Neutrophil (primary cell): Measurements from ENCODE around the gene NIPA2.

Experiments
- H3K27ac ChIP-seq: fragments of 200-600 bp; sonication (generic); 2 replicates; pipeline ENCODE4 v1.5.1; 2016; ENCODE audit warnings: mild to moderate bottlenecking, moderate library complexity
- H3K27me3 ChIP-seq: fragments of 200-600 bp; sonication (generic); 2 replicates; pipeline ENCODE4 v1.6.0; 2016; ENCODE audit warnings: mild to moderate bottlenecking
- H3K36me3 ChIP-seq: fragments of 200-600 bp; sonication (generic); 2 replicates; pipeline ENCODE4 v1.5.1; 2017
- H3K4me1 ChIP-seq, 2 experiments: fragments of 200-600 bp in 1 of 2; sonication (generic) in 1 of 2; 1 replicate in 1 of 2; 2 replicates in 1 of 2; pipeline versions ENCODE4 v1.5.1 to v1.6.1; 2013 to 2016; ENCODE audit warnings: low read depth in 1 of 2, low read length in 1 of 2, mild to moderate bottlenecking in 1 of 2, moderate library complexity in 1 of 2; ENCODE audit not compliant: control insufficient read depth in 1 of 2, insufficient read depth in 1 of 2
- H3K4me3 ChIP-seq, 2 experiments: fragments of 200-600 bp in 1 of 2; sonication (generic) in 1 of 2; 1 replicate in 1 of 2; 2 replicates in 1 of 2; pipeline ENCODE4 v1.5.1; 2013 to 2016; ENCODE audit warnings: low read depth in 1 of 2, low read length in 1 of 2, mild to moderate bottlenecking in 1 of 2, moderate library complexity in 1 of 2
- H3K9me3 ChIP-seq: fragments of 200-600 bp; sonication (generic); 2 replicates; pipeline ENCODE4 v1.5.1; 2016
- CTCF ChIP-seq: fragments of 200-600 bp; sonication (generic); IDR thresholded peaks from 2 replicates; pipeline ENCODE4 v1.5.1; 2016; ENCODE audit warnings: antibody characterized with exemption

The NIPA2 gene

GRCh38 chr15:22893881-22894280, 55.4 kb downstream of the NIPA2 start:
- Histone ChIP-seq H3K9me3 (no peaks in the 10 kb centered on the region), H3K4me3 (no peak overlapping the region), H3K27ac (no peak overlapping the region), H3K27me3 (no peaks in the 10 kb centered on the region), H3K4me1 (no peaks in the 10 kb centered on the region), H3K36me3 (no peaks in the 10 kb centered on the region)
- no peak for TF ChIP-seq CTCF

- Histone ChIP-seq H3K4me3 (no peak overlapping the region), H3K9me3 (no peaks in the 10 kb centered on the region), H3K36me3 (no peaks in the 10 kb centered on the region), H3K27me3 (no peaks in the 10 kb centered on the region), H3K27ac (no peak overlapping the region), H3K4me1 (no peaks in the 10 kb centered on the region)
- TF ChIP-seq CTCF, result no peak
These were observed 57.2 kb downstream of the NIPA2 start for GRCh38 chr15:22895465-22896190.

- TF ChIP-seq CTCF, result no peak
- Histone ChIP-seq H3K9me3 (no peaks in the 10 kb centered on the region), H3K36me3 (no peaks in the 10 kb centered on the region), H3K4me1 (no peaks in the 10 kb centered on the region), H3K4me3 (no peak overlapping the region), H3K27me3 (no peaks in the 10 kb centered on the region), H3K27ac (no peak overlapping the region)
These were observed 63.6 kb downstream of the NIPA2 start for GRCh38 chr15:22902046-22902445.

GRCh38 chr15:22902578-22902977, 64.1 kb downstream of the NIPA2 start:
- no peak overlapping the region for H3K27ac ChIP-seq
- no peak for TF ChIP-seq CTCF
- H3K4me1 ChIP-seq, result no peaks in the 10 kb centered on the region
- no peak overlapping the region for H3K4me3 ChIP-seq
- no peaks in the 10 kb centered on the region for H3K9me3 ChIP-seq
- H3K27me3 ChIP-seq, result no peaks in the 10 kb centered on the region
- H3K36me3 ChIP-seq, result no peaks in the 10 kb centered on the region

GRCh38 chr15:22902981-22903380, 64.5 kb downstream of the NIPA2 start:
- H3K27me3 ChIP-seq, result no peaks in the 10 kb centered on the region
- TF ChIP-seq CTCF, result no peak
- no peaks in the 10 kb centered on the region for H3K36me3 ChIP-seq

More at GRCh38 chr15:22902981-22903380, 64.5 kb downstream of the NIPA2 start:
- H3K4me3 ChIP-seq, result no peak overlapping the region
- no peak overlapping the region for H3K27ac ChIP-seq
- no peaks in the 10 kb centered on the region for H3K9me3 ChIP-seq
- no peaks in the 10 kb centered on the region for H3K4me1 ChIP-seq
